Caco-2 (cell line): ENCODE data around the gene CDCP2. TPM values are rescaled to one million over a fixed set of nuclear protein-coding genes. Genes with fewer than 3 reads are reported as not detected.

Experiments
- BruUV-seq: library from RNA; stranded (reverse); fragments of 400-500 nt; replicated peaks from 2 replicates; lab custom pipeline; 2021; lab: Mats Ljungman, UMichigan
- CTCF ChIA-PET: fragments of 300-600 bp; sonication (Branson Sonifier 250); formaldehyde crosslinking; loops from one replicate; lab custom pipeline; 2022; ENCODE audit warnings: antibody characterized with exemption; lab: Charles Lee
- POLR2A ChIA-PET: fragments of 300-600 bp; sonication (Branson Sonifier 250); formaldehyde crosslinking; loops from one replicate; lab custom pipeline; 2022; ENCODE audit warnings: antibody characterized with exemption; lab: Charles Lee
- DNase-seq, 2 experiments: peaks; one replicate each; pipeline versions ENCODE4 v3.0.0 to v3.0.0-alpha.2; 2020 to 2022
- H3K27me3 ChIP-seq: replicated peaks from 2 replicates; pipeline ENCODE4 v1.6.0; 2011; ENCODE audit warnings: low read length; ENCODE audit not compliant: control insufficient read depth, insufficient read depth
- H3K36me3 ChIP-seq: 2 replicates; pipeline ENCODE4 v1.5.1; 2011; ENCODE audit warnings: low read length; ENCODE audit not compliant: control insufficient read depth, insufficient read depth
- H3K4me1 ChIP-seq: fragments of 250-450 bp; sonication (Bioruptor Pico); 2 replicates; pipeline ENCODE4 v1.5.1; 2020; ENCODE audit warnings: mild to moderate bottlenecking
- H3K4me3 ChIP-seq: 2 replicates; pipeline ENCODE4 v1.5.1; 2011; ENCODE audit warnings: low read depth, mild to moderate bottlenecking, control low read depth, low read length
- H3K9me3 ChIP-seq: fragments of 250-450 bp; sonication (Bioruptor Pico); 2 replicates; pipeline ENCODE4 v1.5.1; 2020; ENCODE audit warnings: mild to moderate bottlenecking, moderate library complexity
- H3K27ac Mint-ChIP-seq: one replicate; pipeline ENCODE4 v1.8.0; 2022; ENCODE audit warnings: mixed read lengths; ENCODE audit not compliant: unreplicated experiment
- H3K27me3 Mint-ChIP-seq: one replicate; pipeline ENCODE4 v1.8.0; 2022; ENCODE audit warnings: mixed read lengths; ENCODE audit not compliant: insufficient read depth, unreplicated experiment
- H3K36me3 Mint-ChIP-seq: one replicate; pipeline ENCODE4 v1.8.0; 2022; ENCODE audit warnings: mild to moderate bottlenecking, mixed read lengths; ENCODE audit not compliant: insufficient read depth, unreplicated experiment
- H3K4me1 Mint-ChIP-seq: one replicate; pipeline ENCODE4 v1.8.0; 2022; ENCODE audit warnings: low read depth, mixed read lengths; ENCODE audit not compliant: unreplicated experiment
- H3K4me3 Mint-ChIP-seq: one replicate; pipeline ENCODE4 v1.8.0; 2022; ENCODE audit warnings: mild to moderate bottlenecking, moderate library complexity, mixed read lengths; ENCODE audit not compliant: unreplicated experiment
- H3K9me3 Mint-ChIP-seq: one replicate; pipeline ENCODE4 v1.8.0; 2022; ENCODE audit warnings: mixed read lengths; ENCODE audit not compliant: unreplicated experiment
- intact Hi-C: fragments of 100-400 bp; cut with micrococcal nuclease; formaldehyde crosslinking; loops from one replicate; pipeline ENCODE4 v1.10.0; 2022; ENCODE audit not compliant: unreplicated experiment
- total RNA-seq: library from RNA; stranded (reverse); gene quantifications from 2 replicates; pipeline ENCODE4 v1.2.3, GENCODE V29; 2022
- TF ChIP-seq, protein P1 (sequence below), 2 experiments: fragments of 200-600 bp in 1 of 2; IDR thresholded peaks; 1 replicate in 1 of 2; 2 replicates in 1 of 2; pipeline versions ENCODE4 v1.5.1 to v1.8.0; 2011 to 2022; ENCODE audit warnings: antibody characterized with exemption in 1 of 2, control low read depth in 1 of 2, inconsistent platforms in 1 of 2, low read depth in 1 of 2, low read length in 1 of 2, mild to moderate bottlenecking in 1 of 2, moderate library complexity in 1 of 2; ENCODE audit not compliant: insufficient read depth in 1 of 2, severe bottlenecking in 1 of 2, unreplicated experiment in 1 of 2

The CDCP2 gene
- total RNA-seq, 1 experiment from 2014 or later: not detected

DNA sequence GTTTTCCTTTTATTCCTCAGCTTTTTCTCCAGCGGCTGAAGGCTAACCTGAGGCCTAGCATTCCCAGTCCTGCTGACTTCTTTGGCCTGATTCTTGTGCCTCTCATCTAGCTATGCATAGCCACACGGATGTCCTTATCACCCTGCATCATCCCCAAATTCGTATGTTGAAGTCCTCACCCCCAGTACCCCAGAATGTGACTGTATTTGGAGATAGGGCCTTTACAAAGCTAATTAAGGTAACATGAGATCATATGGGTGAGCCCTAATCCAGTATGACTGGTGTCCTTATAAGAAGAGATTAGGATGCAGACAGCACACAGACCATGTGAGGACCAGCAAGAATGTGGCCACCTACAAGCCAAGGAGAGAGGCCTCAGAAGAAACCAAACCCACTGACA, 44.6 kb downstream of the CDCP2 start:
- Histone ChIP-seq H3K27me3 (no peaks in the 10 kb centered on the region), H3K4me3 (no peak overlapping the region), H3K9me3 (no peaks in the 10 kb centered on the region), H3K36me3 (no peaks in the 10 kb centered on the region), H3K4me1 (no peaks in the 10 kb centered on the region)
- Mint-ChIP-seq H3K4me1 (no peaks in the 10 kb centered on the region), H3K36me3 (no peaks in the 10 kb centered on the region), H3K9me3 (no peaks in the 10 kb centered on the region), H3K27me3 (no peaks in the 10 kb centered on the region), H3K4me3 (no peak overlapping the region), H3K27ac (no peak overlapping the region)
- ChIA-PET CTCF (no interaction called here), POLR2A (no interaction called here)
- TF ChIP-seq, protein P1, sequence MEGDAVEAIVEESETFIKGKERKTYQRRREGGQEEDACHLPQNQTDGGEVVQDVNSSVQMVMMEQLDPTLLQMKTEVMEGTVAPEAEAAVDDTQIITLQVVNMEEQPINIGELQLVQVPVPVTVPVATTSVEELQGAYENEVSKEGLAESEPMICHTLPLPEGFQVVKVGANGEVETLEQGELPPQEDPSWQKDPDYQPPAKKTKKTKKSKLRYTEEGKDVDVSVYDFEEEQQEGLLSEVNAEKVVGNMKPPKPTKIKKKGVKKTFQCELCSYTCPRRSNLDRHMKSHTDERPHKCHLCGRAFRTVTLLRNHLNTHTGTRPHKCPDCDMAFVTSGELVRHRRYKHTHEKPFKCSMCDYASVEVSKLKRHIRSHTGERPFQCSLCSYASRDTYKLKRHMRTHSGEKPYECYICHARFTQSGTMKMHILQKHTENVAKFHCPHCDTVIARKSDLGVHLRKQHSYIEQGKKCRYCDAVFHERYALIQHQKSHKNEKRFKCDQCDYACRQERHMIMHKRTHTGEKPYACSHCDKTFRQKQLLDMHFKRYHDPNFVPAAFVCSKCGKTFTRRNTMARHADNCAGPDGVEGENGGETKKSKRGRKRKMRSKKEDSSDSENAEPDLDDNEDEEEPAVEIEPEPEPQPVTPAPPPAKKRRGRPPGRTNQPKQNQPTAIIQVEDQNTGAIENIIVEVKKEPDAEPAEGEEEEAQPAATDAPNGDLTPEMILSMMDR (IDR thresholded peaks at IDR 0.05; ENCODE audit: insufficient read depth in 1 of 2, low read depth in 1 of 2, low read length in 1 of 2, severe bottlenecking in 1 of 2, unreplicated experiment in 1 of 2): no peak
- DNase-seq: no peak
- no TSS peak for BruUV-seq
- intact Hi-C loops: no loop called here

DNA sequence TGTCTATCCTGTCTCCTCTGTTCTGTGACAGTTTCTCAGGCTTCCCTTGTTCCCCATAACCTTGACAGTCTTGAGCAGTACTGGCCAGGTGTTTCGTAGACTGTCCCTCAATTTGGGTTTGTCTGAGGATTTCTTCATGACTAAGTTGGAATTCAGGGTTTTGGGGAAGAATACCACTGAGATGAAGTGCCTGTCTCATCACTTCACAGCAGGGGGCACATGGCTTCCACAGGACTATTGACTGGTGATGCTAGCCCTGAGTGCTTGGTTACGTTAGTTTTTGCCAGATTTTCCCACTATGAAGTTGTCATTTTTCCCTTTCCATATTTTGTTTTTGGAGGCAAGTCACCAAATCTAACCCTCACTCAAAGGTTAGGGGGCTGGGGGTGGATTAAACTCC, 45.7 kb downstream of the CDCP2 start:
- H3K4me1 ChIP-seq: no peaks in the 10 kb centered on the region
- no peaks in the 10 kb centered on the region for H3K36me3 ChIP-seq
- no peaks in the 10 kb centered on the region for H3K4me1 Mint-ChIP-seq
- H3K27ac Mint-ChIP-seq: no peak overlapping the region
- BruUV-seq: no TSS peak
- intact Hi-C loops: no loop called here
- H3K27me3 ChIP-seq: no peaks in the 10 kb centered on the region
- no peak for DNase-seq
- ChIA-PET POLR2A (no interaction called here), CTCF (no interaction called here)
- no peaks in the 10 kb centered on the region for H3K36me3 Mint-ChIP-seq
- H3K4me3 ChIP-seq: no peak overlapping the region
- no peaks in the 10 kb centered on the region for H3K27me3 Mint-ChIP-seq
- TF ChIP-seq, protein P1 (IDR thresholded peaks at IDR 0.05; ENCODE audit: insufficient read depth in 1 of 2, low read depth in 1 of 2, low read length in 1 of 2, severe bottlenecking in 1 of 2, unreplicated experiment in 1 of 2): peak in 1 of 2 experiments; percentile 17
- H3K9me3 Mint-ChIP-seq: no peaks in the 10 kb centered on the region
- no peaks in the 10 kb centered on the region for H3K9me3 ChIP-seq
- no peak overlapping the region for H3K4me3 Mint-ChIP-seq

DNA sequence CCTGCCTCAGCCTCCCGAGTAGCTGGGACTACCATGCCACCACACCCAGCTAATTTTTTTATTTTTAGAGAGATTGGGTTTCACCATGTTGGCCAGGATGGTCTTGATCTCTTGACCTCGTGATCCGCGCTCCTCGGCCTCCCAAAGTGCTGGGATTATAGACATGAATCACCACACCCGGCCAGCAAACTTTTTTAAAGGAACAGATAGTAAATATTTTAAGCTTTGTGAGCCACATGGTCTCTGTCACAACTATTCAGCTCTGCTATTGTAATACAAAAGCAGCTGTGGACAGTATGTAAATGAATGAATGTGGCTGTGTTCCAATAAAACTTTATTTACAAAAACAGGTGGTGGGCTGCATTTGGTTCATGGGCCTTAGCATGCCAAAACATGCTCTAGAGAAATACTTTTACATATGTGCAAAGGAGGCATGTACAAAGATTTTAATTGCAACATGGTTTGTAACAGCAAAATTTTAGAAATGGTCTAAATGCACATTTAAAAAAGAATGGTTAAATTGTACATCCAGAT, 47.0 kb downstream of the CDCP2 start:
- Histone ChIP-seq H3K9me3 (no peaks in the 10 kb centered on the region), H3K27me3 (no peaks in the 10 kb centered on the region), H3K4me3 (no peak overlapping the region), H3K36me3 (no peaks in the 10 kb centered on the region), H3K4me1 (no peaks in the 10 kb centered on the region)
- CTCF ChIA-PET: no interaction called here
- intact Hi-C loops: no loop called here
- TF ChIP-seq, protein P1 (IDR thresholded peaks at IDR 0.05; ENCODE audit: insufficient read depth in 1 of 2, low read depth in 1 of 2, low read length in 1 of 2, severe bottlenecking in 1 of 2, unreplicated experiment in 1 of 2): no peak
- Mint-ChIP-seq H3K9me3 (no peaks in the 10 kb centered on the region), H3K4me1 (no peaks in the 10 kb centered on the region), H3K27ac (no peak overlapping the region), H3K36me3 (no peaks in the 10 kb centered on the region), H3K27me3 (no peaks in the 10 kb centered on the region), H3K4me3 (no peak overlapping the region)
- POLR2A ChIA-PET: no interaction called here
- DNase-seq: no peak
- no TSS peak for BruUV-seq
